ENCODE results near the gene MACROD1. TPM values are rescaled to one million over a fixed set of nuclear protein-coding genes. Genes with fewer than 3 reads are reported as not detected.
A peak's percentile ranks its signal among the peaks of the same experiment; 100 is the strongest.

MACROD1 gene
- total and polyA plus RNA-seq, 9 of the 15 experiments (the other 6 are each of a cell fraction or from before 2014, with no cell fraction given), result 1.1 to 60.0 (median 26.4) TPM

DNA sequence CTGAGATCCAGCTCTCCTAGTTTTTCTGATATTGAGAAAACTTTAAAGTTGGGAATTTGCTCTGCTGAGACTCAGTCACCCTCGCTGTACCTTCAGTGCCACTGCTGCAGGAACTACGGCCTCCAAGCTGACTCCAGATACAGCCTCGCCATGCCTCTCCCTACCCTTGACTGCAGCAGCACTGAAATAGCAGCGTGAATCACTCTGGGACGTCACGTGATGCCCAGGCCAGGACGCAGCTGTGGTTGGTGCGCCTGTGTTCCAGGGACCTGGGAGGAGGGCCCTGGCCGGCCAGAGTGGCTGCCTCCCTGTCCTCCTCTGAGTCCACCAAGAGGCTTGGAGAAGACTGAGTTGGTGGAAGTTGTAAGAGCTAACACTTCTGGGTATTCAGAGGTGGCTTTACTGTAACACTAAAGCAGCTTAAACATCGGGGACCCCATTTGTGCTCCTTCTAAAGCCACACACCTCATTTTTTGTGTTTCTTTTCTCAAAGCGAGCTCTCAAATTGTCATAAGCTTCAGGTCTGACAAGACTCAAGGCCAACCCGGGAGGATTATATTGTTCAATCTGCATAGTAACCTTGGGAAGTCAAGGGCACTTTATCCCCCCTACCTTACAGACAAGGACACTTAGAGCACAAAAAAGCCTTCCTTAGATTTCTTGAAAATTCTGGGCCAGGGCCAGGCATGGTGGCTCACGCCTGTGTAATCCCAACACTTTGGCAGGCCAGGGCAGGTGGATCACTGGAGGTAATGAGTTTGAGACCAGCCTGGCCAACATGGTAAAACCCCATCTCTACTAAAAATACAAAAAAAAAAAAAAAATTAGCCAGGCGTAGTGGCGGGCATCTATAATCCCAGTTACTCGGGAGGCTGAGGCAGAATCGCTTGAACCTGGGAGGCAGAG lies 15.8 kb upstream of the MACROD1 start (continued):
- TF ChIP-seq FOXK2 (conservative IDR thresholded peaks at IDR 0.05 in 1 of 2, IDR thresholded peaks at IDR 0.05 in 1 of 2; ENCODE audit: low read depth in 2 of 2), result peak; percentile 65 to 85
- TF ChIP-seq BRF1 (IDR thresholded peaks at IDR 0.05; ENCODE audit: borderline replicate concordance, extremely low read depth, insufficient read length), result no peak
- TF ChIP-seq, protein P1, sequence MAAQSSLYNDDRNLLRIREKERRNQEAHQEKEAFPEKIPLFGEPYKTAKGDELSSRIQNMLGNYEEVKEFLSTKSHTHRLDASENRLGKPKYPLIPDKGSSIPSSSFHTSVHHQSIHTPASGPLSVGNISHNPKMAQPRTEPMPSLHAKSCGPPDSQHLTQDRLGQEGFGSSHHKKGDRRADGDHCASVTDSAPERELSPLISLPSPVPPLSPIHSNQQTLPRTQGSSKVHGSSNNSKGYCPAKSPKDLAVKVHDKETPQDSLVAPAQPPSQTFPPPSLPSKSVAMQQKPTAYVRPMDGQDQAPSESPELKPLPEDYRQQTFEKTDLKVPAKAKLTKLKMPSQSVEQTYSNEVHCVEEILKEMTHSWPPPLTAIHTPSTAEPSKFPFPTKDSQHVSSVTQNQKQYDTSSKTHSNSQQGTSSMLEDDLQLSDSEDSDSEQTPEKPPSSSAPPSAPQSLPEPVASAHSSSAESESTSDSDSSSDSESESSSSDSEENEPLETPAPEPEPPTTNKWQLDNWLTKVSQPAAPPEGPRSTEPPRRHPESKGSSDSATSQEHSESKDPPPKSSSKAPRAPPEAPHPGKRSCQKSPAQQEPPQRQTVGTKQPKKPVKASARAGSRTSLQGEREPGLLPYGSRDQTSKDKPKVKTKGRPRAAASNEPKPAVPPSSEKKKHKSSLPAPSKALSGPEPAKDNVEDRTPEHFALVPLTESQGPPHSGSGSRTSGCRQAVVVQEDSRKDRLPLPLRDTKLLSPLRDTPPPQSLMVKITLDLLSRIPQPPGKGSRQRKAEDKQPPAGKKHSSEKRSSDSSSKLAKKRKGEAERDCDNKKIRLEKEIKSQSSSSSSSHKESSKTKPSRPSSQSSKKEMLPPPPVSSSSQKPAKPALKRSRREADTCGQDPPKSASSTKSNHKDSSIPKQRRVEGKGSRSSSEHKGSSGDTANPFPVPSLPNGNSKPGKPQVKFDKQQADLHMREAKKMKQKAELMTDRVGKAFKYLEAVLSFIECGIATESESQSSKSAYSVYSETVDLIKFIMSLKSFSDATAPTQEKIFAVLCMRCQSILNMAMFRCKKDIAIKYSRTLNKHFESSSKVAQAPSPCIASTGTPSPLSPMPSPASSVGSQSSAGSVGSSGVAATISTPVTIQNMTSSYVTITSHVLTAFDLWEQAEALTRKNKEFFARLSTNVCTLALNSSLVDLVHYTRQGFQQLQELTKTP (IDR thresholded peaks at IDR 0.05; ENCODE audit: low read depth in 1 of 2, partially characterized antibody in 2 of 2), result no peak
- no peak for TF ChIP-seq TGIF2 (CRISPR knock-in tag; IDR thresholded peaks at IDR 0.05)
- TF ChIP-seq PTBP1 (IDR thresholded peaks at IDR 0.05; ENCODE audit: low read depth, low read length), result no peak
- 0 out of 2 replicates have a peak, but pooled peaks have one; percentile 57 for TF ChIP-seq SMAD4 (CRISPR knock-in tag; conservative IDR thresholded peaks at IDR 0.05)
- no peak for TF ChIP-seq ZNF134 (CRISPR knock-in tag; conservative IDR thresholded peaks at IDR 0.05)
- no peak for TF ChIP-seq ZNF76 (CRISPR knock-in tag; IDR thresholded peaks at IDR 0.05; ENCODE audit: borderline replicate concordance)
- no peak for TF ChIP-seq FIP1L1 (IDR thresholded peaks at IDR 0.05; ENCODE audit: low read depth, low read length, poor library complexity, severe bottlenecking)
- TF ChIP-seq MECOM (CRISPR knock-in tag; IDR thresholded peaks at IDR 0.05), result no peak
- no peak for TF ChIP-seq HMG20B (CRISPR knock-in tag; IDR thresholded peaks at IDR 0.05)
- no peak for TF ChIP-seq SAFB2 (IDR thresholded peaks at IDR 0.05; ENCODE audit: borderline replicate concordance, low read depth, low read length, severe bottlenecking)
- TF ChIP-seq L3MBTL2 (IDR thresholded peaks at IDR 0.05), result peak; percentile 88
- no peak for TF ChIP-seq ZNF668 (CRISPR knock-in tag; IDR thresholded peaks at IDR 0.05)
- TF ChIP-seq SMARCC2 (IDR thresholded peaks at IDR 0.05; ENCODE audit: low read depth), result no peak
- TF ChIP-seq, protein P2, sequence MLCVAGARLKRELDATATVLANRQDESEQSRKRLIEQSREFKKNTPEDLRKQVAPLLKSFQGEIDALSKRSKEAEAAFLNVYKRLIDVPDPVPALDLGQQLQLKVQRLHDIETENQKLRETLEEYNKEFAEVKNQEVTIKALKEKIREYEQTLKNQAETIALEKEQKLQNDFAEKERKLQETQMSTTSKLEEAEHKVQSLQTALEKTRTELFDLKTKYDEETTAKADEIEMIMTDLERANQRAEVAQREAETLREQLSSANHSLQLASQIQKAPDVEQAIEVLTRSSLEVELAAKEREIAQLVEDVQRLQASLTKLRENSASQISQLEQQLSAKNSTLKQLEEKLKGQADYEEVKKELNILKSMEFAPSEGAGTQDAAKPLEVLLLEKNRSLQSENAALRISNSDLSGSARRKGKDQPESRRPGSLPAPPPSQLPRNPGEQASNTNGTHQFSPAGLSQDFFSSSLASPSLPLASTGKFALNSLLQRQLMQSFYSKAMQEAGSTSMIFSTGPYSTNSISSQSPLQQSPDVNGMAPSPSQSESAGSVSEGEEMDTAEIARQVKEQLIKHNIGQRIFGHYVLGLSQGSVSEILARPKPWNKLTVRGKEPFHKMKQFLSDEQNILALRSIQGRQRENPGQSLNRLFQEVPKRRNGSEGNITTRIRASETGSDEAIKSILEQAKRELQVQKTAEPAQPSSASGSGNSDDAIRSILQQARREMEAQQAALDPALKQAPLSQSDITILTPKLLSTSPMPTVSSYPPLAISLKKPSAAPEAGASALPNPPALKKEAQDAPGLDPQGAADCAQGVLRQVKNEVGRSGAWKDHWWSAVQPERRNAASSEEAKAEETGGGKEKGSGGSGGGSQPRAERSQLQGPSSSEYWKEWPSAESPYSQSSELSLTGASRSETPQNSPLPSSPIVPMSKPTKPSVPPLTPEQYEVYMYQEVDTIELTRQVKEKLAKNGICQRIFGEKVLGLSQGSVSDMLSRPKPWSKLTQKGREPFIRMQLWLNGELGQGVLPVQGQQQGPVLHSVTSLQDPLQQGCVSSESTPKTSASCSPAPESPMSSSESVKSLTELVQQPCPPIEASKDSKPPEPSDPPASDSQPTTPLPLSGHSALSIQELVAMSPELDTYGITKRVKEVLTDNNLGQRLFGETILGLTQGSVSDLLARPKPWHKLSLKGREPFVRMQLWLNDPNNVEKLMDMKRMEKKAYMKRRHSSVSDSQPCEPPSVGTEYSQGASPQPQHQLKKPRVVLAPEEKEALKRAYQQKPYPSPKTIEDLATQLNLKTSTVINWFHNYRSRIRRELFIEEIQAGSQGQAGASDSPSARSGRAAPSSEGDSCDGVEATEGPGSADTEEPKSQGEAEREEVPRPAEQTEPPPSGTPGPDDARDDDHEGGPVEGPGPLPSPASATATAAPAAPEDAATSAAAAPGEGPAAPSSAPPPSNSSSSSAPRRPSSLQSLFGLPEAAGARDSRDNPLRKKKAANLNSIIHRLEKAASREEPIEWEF (CRISPR knock-in tag; IDR thresholded peaks at IDR 0.05), result no peak
- TF ChIP-seq XRCC3 (IDR thresholded peaks at IDR 0.05), result no peak
- no peak for TF ChIP-seq NCOA1 (IDR thresholded peaks at IDR 0.05; ENCODE audit: low read depth)
- no peak for TF ChIP-seq ZNF551 (CRISPR knock-in tag; IDR thresholded peaks at IDR 0.05)
